C4-2B (cell line): ENCODE measurements around the gene ZNF70.

Experiments
- ZFX ChIP-seq: fragments of 450-650 bp; IDR thresholded peaks from 2 replicates; pipeline ENCODE4 v1.6.1; 2017
- TF ChIP-seq, protein P1 (sequence below): fragments of 450-650 bp; conservative IDR thresholded peaks from 2 replicates; pipeline ENCODE4 v1.5.1; 2017; ENCODE audit warnings: mild to moderate bottlenecking

DNA sequence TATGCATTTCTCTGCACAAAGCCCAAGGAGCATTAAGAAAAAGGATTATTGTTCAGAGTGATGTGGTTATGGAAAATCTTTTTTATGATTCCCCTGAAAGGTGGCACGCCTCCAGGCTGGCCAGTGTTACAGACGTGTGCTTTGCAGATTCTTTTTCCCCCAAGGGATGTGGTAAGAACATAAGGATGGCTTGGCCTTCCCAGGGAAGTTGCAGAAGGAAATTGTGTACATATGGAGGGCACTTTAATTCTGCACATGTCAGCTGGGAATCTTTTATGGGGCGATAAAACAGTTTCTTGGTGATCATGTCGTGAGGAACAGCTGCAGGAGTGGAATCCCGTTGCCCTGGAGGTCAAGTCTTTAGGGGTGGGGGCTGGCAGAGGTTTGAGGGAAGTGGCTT is 45.5 kb upstream of the ZNF70 start:
- TF ChIP-seq, protein P1, sequence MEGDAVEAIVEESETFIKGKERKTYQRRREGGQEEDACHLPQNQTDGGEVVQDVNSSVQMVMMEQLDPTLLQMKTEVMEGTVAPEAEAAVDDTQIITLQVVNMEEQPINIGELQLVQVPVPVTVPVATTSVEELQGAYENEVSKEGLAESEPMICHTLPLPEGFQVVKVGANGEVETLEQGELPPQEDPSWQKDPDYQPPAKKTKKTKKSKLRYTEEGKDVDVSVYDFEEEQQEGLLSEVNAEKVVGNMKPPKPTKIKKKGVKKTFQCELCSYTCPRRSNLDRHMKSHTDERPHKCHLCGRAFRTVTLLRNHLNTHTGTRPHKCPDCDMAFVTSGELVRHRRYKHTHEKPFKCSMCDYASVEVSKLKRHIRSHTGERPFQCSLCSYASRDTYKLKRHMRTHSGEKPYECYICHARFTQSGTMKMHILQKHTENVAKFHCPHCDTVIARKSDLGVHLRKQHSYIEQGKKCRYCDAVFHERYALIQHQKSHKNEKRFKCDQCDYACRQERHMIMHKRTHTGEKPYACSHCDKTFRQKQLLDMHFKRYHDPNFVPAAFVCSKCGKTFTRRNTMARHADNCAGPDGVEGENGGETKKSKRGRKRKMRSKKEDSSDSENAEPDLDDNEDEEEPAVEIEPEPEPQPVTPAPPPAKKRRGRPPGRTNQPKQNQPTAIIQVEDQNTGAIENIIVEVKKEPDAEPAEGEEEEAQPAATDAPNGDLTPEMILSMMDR = no peak
- no peak for TF ChIP-seq ZFX
